H1 (cell line): ENCODE measurements around the gene CISTR. TPM values are rescaled to one million over a fixed set of nuclear protein-coding genes. Genes with fewer than 3 reads are reported as not detected.

Source experiments
- CBX5 ChIP-seq: fragments of 300-800, 300-1000 bp; sonication (generic); IDR thresholded peaks from 2 replicates; pipeline ENCODE4 v1.7.1; 2016; ENCODE audit warnings: antibody characterized with exemption, low read length, low read depth
- FOSL1 ChIP-seq: IDR thresholded peaks from 2 replicates; pipeline ENCODE4 v1.6.1; 2011; ENCODE audit warnings: mild to moderate bottlenecking, low read depth, low read length, moderate library complexity; ENCODE audit not compliant: insufficient read depth
- RAD21 ChIP-seq, 2 experiments: IDR thresholded peaks in 1 of 2; conservative IDR thresholded peaks in 1 of 2; 2 replicates each; pipeline ENCODE4 v1.6.1; 2011; ENCODE audit warnings: low read depth in 2 of 2, low read length in 2 of 2, improper control_type of control experiment in 1 of 2, inconsistent platforms in 1 of 2, mild to moderate bottlenecking in 1 of 2, moderate library complexity in 1 of 2
- polyA plus RNA-seq, 7 experiments: library from polyadenylated mRNA; depleted of rRNA in 3 of 7; stranded (reverse) in 5 of 7; unstranded in 2 of 7; fragments of >200 nt in 5 of 7; fragments of 200-250 nt in 2 of 7; gene quantifications; 1 replicate in 5 of 7; 2 replicates in 1 of 7; 4 replicates in 1 of 7; pipeline versions ENCODE4 v1.2.1 to v1.2.3, GENCODE V29; 2011 to 2013; ENCODE audit warnings: missing spikeins in 2 of 7, mixed read lengths in 2 of 7
- total RNA-seq: library from RNA; stranded (reverse); fragmentation: NEBNext Ultra II Directional; extraction: Animal tissue kit (Norgen Biotek cat#: 25700); gene quantifications from 2 replicates; pipeline ENCODE4 v1.2.1, GENCODE V29; 2021

Gene CISTR
- total and polyA plus RNA-seq, 2 of the 8 experiments (the other 6 are each of a cell fraction or from before 2014, with no cell fraction given) = not detected

DNA sequence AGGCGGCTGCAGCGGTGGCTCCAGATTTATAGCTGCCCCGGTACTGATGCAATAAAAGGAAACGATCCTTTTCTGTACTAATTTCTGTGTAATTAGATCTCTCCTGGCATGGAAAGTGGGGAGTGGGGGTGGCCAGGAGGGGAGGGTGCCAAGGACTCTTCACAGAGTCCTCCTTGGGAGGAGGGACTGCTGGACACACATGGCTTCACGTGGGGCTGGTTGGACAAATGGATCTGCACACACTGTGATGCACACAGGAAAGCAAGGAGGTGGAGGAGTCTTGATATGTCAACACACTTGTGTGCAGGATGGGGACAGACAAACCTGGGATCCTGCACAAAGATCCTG, 52.1 kb downstream of the CISTR start (continued):
- TF ChIP-seq RAD21 (IDR thresholded peaks at IDR 0.05 in 1 of 2, conservative IDR thresholded peaks at IDR 0.05 in 1 of 2; ENCODE audit: low read depth in 2 of 2, low read length in 2 of 2) = no peak
- no peak for TF ChIP-seq FOSL1
- TF ChIP-seq CBX5 = no peak
